CD4-positive, alpha-beta T cell treated with Interleukin-1 beta for 1 hour (primary cell): ENCODE data around the gene PIH1D2.
A peak's percentile ranks its signal among the peaks of the same experiment; 100 is the strongest.
"Not testable (repeated sequence)": the region's sequence is repeated elsewhere in the genome, so short reads cannot be mapped to it uniquely, and the experiment has no call there.

Experiments used
- DNase-seq, 2 donors: peaks; one replicate each; pipeline ENCODE4 v3.0.0-alpha.2; 2020 to 2022

Gene PIH1D2

GRCh38 chr11:112051768-112052167, 22.0 kb downstream of the PIH1D2 start:
- DNase-seq: no peak

GRCh38 chr11:112050721-112051120, 23.1 kb downstream of the PIH1D2 start:
- no peak for DNase-seq

GRCh38 chr11:112049777-112050176, 24.0 kb downstream of the PIH1D2 start:
- DNase-seq: no peak

- DNase-seq: not testable (repeated sequence)
Observed at GRCh38 chr11:112048256-112048655, 25.6 kb downstream of the PIH1D2 start.

- not testable (repeated sequence) for DNase-seq
Observed at GRCh38 chr11:112046647-112047046, 27.2 kb downstream of the PIH1D2 start.

- no peak for DNase-seq
Observed at GRCh38 chr11:112044961-112045360, 28.9 kb downstream of the PIH1D2 start.

GRCh38 chr11:112042961-112043304, 30.9 kb downstream of the PIH1D2 start:
- no peak for DNase-seq

GRCh38 chr11:112042161-112042960, 31.5 kb downstream of the PIH1D2 start:
- DNase-seq: no peak

- DNase-seq: no peak
Observed at GRCh38 chr11:112037527-112037926, 36.3 kb downstream of the PIH1D2 start.

GRCh38 chr11:112033902-112034301, 39.9 kb downstream of the PIH1D2 start:
- DNase-seq: no peak

- no peak for DNase-seq
Observed at GRCh38 chr11:112029460-112029859, 44.4 kb downstream of the PIH1D2 start.

- not testable (repeated sequence) for DNase-seq
Observed at GRCh38 chr11:112026784-112027410, 46.9 kb downstream of the PIH1D2 start.

- DNase-seq: no peak
Observed at GRCh38 chr11:112025707-112026106, 48.1 kb downstream of the PIH1D2 start.

GRCh38 chr11:112024773-112025678, 48.8 kb downstream of the PIH1D2 start, which contains the start of gene DLAT:
Gene DLAT, plus strand, starts transcription at chr11:112025408. Its CDS starts 65 bp downstream, at chr11:112025473.
- DNase-seq: peak; percentile 84 to 86

- peak in 1 of 2 donors; percentile 9 for DNase-seq
Observed at GRCh38 chr11:112024178-112024772, 49.5 kb downstream of the PIH1D2 start.

- no peak for DNase-seq
Observed at GRCh38 chr11:112023104-112023503, 50.7 kb downstream of the PIH1D2 start.

- no peak for DNase-seq
Observed at GRCh38 chr11:112019066-112019465, 54.8 kb downstream of the PIH1D2 start.
